BJ (cell line): ENCODE measurements around the gene MOK. TPM values are rescaled to one million over a fixed set of nuclear protein-coding genes. Genes with fewer than 3 reads are reported as not detected.

ENCODE experiments used
- CTCF ChIA-PET: fragments of 350-600 bp; formaldehyde crosslinking; extraction: SDS; loops from one replicate; lab custom pipeline; 2021; ENCODE audit warnings: antibody characterized with exemption, inconsistent platforms; lab: Yijun Ruan, JAX
- POLR2A ChIA-PET: fragments of 300-600 bp; sonication (Branson Sonifier 250); formaldehyde crosslinking; extraction: SDS; loops from one replicate; lab custom pipeline; 2021; ENCODE audit warnings: antibody characterized with exemption; lab: Charles Lee
- DNase-seq: peaks from one replicate; pipeline ENCODE4 v3.0.0-alpha.2; 2011; ENCODE audit warnings: low read depth
- H3K27me3 ChIP-seq: 2 replicates; pipeline ENCODE4 v1.6.0; 2011; ENCODE audit warnings: low read length; ENCODE audit not compliant: control insufficient read depth, insufficient read depth
- H3K36me3 ChIP-seq: 2 replicates; pipeline ENCODE4 v1.5.1; 2011; ENCODE audit warnings: low read length; ENCODE audit not compliant: control insufficient read depth, insufficient read depth
- H3K4me3 ChIP-seq: 2 replicates; pipeline ENCODE4 v1.5.1; 2011; ENCODE audit warnings: low read depth, mild to moderate bottlenecking, control low read depth, low read length
- CTCF ChIP-seq: IDR thresholded peaks from 2 replicates; pipeline ENCODE4 v1.5.1; 2011; ENCODE audit warnings: low read depth, mild to moderate bottlenecking, control low read depth, inconsistent platforms, low read length, moderate library complexity; ENCODE audit not compliant: insufficient read depth
- polyA plus RNA-seq: library from polyadenylated mRNA; depleted of rRNA; stranded (reverse); fragments of >200 nt; gene quantifications from 2 replicates; pipeline ENCODE4 v1.2.3, GENCODE V29; 2011

Gene MOK
- polyA plus RNA-seq, 1 experiment = 26.0 TPM

GRCh38 chr14:102188187-102188586 is 116.8 kb downstream of the MOK start:
- Histone ChIP-seq H3K36me3 (no peaks in the 10 kb centered on the region), H3K4me3 (no peak overlapping the region), H3K27me3 (no peaks in the 10 kb centered on the region)
- DNase-seq = no peak
- TF ChIP-seq CTCF = no peak
- POLR2A ChIA-PET = no interaction called here
- CTCF ChIA-PET = interaction anchor here (0.8 to 1.9 kb wide), 3 partner anchors 9 to 31 kb away, joined by 3 to 7 read pairs (median 3); no protein-coding TSS in a partner anchor

DNA sequence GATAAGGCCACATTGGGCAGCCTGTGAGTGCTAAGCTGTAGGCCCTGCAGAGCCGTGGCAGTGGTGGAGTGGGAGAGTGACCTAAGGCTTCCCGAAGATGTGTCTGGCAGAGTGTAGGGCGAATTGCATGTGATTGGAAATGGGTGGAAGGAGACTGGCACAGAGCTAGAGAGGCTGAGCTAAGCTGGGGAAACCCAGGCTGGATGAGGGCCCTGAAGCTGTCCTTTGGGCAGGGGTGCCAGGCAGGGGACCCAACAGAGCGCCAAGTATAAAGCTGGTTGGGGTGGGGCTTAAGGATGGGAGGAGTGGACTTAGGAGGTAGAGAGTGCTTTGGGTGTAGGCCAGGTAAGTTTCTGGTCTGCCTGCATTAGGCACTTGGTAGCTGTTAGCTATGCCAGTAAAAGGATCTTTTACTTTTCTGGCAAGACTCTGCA is 117.4 kb downstream of the MOK start:
- CTCF ChIA-PET = interaction anchor here (0.8 to 1.9 kb wide), 3 partner anchors 9 to 30 kb away, joined by 3 to 7 read pairs (median 3); no protein-coding TSS in a partner anchor
- H3K4me3 ChIP-seq = no peak overlapping the region

DNA sequence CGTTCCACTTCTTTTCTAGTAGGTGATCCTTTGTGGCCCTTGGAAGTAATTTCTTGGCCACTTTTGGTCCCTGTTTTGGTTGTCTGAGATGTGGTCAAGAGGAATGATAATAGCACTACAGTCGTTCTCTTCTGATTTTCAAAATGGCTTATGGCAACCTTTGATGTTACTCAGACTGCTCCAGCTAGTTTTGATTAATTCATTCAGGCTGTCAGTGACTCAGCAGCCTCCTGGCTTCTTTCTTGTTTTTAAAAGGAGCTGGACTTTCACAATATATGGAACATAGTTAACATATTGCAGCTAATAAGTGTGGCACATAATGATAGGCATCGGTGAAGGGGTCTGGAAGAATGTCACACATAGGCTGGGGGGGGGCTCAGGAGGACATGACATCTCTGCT is 117.9 kb downstream of the MOK start:
- Histone ChIP-seq H3K4me3 (no peak overlapping the region), H3K27me3 (no peaks in the 10 kb centered on the region), H3K36me3 (no peaks in the 10 kb centered on the region)
- CTCF ChIA-PET = interaction anchor here (0.7 to 1.9 kb wide), 3 partner anchors 10 to 465 kb away, joined by 3 to 7 read pairs (median 3); no protein-coding TSS in a partner anchor
- peak; percentile 62 for DNase-seq
- POLR2A ChIA-PET = no interaction called here
- no peak for TF ChIP-seq CTCF

More for the DNA sequence above, 117.4 kb downstream of the MOK start:
- no peaks in the 10 kb centered on the region for H3K27me3 ChIP-seq
- no peak for DNase-seq
- POLR2A ChIA-PET = no interaction called here
- no peaks in the 10 kb centered on the region for H3K36me3 ChIP-seq
- TF ChIP-seq CTCF = no peak

DNA sequence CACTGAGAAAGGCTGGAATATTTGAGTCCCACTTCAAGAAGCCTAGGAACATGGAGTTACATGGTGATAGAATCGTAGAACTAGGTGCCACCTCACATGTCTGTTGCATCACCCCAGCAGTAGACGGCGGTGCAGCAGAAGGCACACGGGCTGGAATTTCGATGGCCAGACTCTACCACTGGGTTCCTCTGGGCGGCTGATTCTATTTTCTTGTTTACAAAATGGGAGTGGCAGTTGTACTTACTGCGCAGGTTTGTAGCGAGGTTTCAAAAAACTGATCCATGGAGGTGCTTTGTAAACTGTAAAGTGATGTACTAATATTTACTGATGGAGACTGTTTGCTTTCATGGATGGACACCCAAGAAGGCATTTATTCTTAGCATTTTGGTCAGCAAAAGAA is 119.6 kb downstream of the MOK start:
- no peak overlapping the region for H3K4me3 ChIP-seq
- H3K36me3 ChIP-seq = no peaks in the 10 kb centered on the region
- no peaks in the 10 kb centered on the region for H3K27me3 ChIP-seq
- POLR2A ChIA-PET = no interaction called here
- CTCF ChIA-PET = no interaction called here
- TF ChIP-seq CTCF = no peak
- no peak for DNase-seq

DNA sequence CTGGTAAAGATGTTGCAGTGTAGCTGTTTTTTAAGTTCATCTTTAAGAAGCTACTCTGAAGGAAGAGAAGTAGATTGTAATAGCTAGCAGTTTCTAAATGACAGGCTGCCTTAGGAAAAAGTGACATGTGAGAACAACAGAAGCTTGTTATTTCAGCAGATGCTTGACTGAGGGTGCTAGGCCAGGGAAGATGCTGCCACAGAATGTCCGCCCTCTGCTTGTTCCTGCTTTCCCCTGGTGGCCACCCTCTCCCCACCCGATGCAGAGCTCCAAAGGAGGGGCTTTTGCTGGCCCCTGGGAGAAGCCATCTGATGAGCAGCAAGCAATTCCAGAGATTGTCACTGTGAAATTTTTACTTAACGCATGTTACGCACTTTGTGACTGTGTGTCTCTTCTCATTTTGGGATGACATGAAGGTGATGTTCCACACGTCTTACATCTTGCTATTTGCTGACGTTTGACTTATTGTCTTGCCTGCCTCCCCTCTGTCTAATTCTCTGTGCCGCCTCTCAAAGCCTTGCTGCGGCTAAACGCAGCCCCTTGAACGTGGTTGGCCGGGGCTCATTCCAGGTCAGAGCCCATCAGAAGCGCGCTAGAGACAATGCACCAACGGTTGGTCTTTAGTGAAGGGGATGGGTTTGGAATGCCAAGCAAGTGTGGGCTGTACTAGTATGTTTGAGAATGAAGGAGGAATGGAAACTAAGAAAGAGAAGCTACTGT is 120.5 kb downstream of the MOK start:
- ChIA-PET CTCF (interaction anchor here (0.6 kb wide), 1 partner anchor 132 kb away, joined by 6 read pairs; no protein-coding TSS in a partner anchor), POLR2A (interaction anchor here (0.6 kb wide), 1 partner anchor 239 kb away, joined by 3 read pairs; no protein-coding TSS in a partner anchor)
- DNase-seq = no peak
- no peaks in the 10 kb centered on the region for H3K36me3 ChIP-seq
- H3K4me3 ChIP-seq = no peak overlapping the region
- H3K27me3 ChIP-seq = no peaks in the 10 kb centered on the region
- no peak for TF ChIP-seq CTCF
